ENCODE data around the gene CYB561D1. TPM values are rescaled to one million over a fixed set of nuclear protein-coding genes. Genes with fewer than 3 reads are reported as not detected.
"Not testable (repeated sequence)": the region's sequence is repeated elsewhere in the genome, so short reads cannot be mapped to it uniquely, and the experiment has no call there.

CYB561D1 gene, protein sequence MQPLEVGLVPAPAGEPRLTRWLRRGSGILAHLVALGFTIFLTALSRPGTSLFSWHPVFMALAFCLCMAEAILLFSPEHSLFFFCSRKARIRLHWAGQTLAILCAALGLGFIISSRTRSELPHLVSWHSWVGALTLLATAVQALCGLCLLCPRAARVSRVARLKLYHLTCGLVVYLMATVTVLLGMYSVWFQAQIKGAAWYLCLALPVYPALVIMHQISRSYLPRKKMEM
- 4.9 TPM for total RNA-seq

DNA sequence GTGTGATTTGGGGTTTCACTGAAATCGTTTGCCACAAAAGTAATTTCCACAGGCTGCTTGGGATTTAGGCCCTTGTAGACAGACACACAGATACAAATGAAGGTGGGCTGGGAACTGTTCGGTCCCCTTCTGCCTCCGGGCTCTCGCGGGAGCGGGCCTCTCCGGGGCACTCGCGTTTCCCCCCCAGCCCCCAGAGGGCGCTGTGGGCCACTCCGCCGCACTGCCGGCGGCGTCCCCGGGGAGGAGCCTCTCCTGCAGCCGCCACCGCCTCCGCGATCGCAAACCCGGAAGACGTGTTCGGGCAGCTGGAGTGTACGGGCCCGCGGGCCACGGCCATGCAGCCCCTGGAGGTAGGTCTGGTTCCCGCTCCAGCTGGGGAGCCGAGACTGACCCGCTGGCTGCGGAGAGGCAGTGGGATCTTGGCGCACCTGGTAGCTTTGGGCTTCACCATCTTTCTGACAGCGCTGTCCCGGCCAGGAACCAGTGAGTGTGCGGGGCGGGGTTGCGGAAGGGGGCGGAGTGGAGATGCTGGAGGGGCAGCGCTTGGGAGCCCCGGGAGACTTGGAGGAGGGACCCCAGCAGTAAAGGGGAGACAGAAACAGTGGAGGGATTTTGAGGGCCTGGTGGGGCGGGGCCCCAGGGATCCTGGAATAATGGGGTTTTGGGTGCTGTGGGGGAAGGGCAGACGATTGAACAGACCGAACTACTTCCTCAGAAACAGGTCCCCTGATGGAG is at the start of gene CYB561D1:
Gene CYB561D1 (plus strand): TSS at position 290 of the 735 bp plus-strand sequence. CDS start 46 bp downstream, at position 336.
- FAIRE-seq (no peak), DNase-seq (ENCODE audit: low spot score in 2 of 2) (peak; percentile 81 to 89)

GRCh38 chr1:109444346-109444745 is 49.5 kb upstream of the CYB561D1 start:
- FAIRE-seq, result no peak
- DNase-seq (ENCODE audit: low spot score in 2 of 2), result no peak

DNA sequence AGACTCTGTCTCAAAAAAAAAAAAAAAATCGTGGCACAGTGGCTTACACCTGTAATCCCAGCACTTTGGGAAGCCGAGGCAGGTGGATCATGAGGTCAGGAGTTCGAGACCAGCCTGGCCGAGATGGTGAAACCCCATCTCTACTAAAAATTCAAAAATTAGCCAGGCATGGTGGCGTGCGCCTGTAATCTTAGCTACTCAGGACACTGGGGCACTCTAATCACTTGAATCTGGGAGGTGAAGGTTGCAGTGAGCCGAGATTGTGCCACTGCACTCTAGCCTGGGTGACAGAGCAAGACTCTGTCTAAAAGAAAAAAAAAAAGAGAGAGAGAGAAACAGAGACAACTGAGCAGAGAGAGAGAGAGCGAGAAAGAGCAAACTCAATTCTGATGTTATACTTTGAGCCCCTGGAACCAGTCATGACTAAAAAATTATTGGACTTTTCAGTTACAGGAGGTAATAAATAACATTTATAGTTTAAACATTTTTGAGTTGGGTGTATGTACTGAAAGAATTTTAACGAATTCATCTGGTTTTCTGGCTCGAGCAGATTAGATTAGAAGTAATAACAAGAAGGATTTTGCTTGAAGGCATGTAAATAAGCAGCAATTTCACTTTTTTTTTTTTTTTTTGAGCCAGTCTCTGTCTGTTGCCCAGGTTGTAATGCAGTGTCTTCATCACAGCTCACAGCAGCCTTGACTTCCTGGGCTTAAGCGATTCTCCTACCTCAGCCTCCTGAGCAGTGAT is 47.8 kb upstream of the CYB561D1 start:
- DNase-seq (ENCODE audit: low spot score in 2 of 2), result not testable (repeated sequence)

DNA sequence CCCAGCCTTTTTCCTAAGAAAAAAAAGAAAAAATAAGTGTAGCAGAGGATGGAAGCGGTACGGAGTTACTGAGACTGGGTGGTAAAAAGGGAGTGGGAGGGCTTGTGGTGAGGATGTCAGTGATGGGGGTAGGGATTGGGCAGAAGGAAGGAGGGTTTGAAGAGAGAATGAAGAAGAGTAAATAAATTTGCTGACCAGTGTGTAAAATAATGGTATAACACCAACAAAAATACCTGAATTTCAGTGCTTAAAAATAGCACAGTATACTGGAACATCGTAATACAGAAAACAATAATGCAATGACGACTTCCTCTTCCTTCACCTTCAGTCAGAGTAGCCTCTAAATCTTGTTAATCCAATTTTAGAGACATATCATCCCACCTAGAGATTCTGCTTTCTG is 46.4 kb upstream of the CYB561D1 start:
- FAIRE-seq, result no peak
- DNase-seq (ENCODE audit: low spot score in 2 of 2), result no peak

More for the DNA sequence above, 47.8 kb upstream of the CYB561D1 start:
- FAIRE-seq, result not testable (repeated sequence)

DNA sequence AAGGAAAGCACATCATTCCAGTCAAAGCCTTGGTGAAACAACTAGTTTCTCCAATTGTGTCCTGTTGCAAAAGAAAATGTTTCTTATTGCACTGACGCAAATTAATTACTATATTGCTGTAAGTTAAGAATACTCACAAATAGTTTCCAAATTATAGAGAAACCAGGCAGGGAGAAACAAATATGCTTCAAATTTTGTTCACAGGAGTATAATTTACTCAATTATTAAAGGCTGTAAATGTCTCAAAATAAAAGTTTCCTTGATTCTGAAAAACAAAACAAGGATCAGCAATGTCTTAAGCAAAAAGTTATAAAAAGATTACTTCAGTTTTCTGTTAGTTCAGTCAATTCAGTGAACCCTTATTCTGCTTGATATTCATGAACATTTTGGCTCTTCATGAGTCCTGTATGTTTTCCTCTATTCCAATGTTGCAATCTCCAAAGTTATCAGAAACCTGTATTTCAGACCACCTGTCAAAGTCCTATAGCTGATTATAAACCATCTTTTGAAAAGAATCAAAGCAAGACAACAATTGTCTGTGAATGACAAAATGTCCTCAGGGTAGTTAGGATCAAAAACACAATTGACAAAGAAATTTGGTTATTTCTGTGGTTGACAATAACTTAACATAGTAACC is 39.3 kb upstream of the CYB561D1 start:
- DNase-seq (ENCODE audit: low spot score in 2 of 2) (no peak), FAIRE-seq (no peak)

DNA sequence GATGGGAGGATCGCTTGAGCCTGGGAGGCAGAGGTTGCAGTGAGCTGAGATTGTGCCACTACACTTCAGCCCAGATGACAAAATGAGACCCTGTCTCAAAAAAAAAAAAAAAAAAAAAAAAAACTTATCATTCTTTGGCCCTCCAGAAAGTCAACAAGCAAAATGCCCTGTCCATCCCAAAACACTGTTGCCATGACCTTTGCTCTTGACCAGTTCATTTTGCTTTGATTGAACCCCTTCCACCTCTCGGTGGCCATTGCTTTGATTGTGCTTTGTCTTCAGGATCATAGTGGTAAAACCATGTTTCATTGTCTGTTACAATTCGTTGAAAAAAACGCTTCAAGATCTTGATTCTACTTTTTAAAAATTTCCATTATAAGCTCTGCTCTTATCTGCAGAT is 36.1 kb upstream of the CYB561D1 start:
- FAIRE-seq (no peak), DNase-seq (ENCODE audit: low spot score in 2 of 2) (no peak)

GRCh38 chr1:109466125-109466451 is 27.8 kb upstream of the CYB561D1 start:
- FAIRE-seq, result no peak

DNA sequence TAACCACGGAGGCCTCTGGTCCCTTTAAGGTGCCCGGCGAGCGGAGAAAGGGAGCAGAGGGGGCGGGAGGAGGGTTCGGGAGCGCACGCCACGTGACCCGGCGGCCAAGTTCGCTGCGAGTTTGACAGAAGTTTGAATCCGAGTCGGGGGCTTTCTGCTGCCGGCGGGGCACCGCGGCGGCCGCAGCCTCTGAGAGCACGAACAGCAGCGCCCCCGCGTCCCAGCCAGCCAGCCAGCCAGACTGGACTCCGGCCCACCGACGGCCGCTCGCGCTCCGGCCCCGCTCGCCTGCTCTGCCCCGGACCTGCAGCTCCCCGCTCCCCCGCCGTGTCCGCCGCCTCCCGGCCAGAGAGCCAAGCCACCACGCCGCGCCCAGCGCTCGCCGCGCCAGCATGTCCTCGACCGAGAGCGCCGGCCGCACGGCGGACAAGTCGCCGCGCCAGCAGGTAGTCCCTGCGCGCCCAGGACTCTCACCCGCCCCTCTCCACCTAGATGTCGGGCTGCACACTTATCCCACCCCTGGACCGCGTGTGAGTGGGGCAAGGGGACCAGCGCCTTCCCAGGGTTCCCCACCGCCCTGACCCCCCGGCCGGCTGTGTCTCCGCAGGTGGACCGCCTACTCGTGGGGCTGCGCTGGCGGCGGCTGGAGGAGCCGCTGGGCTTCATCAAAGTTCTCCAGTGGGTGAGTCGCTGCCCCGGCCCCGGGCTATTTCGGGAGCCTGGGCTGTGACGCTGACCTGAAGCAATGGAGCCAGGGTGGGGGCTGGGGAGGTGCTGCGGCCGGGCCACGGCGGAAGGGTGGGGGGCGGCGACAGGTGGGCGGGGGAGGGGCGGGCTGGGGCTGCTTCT is 27.2 kb upstream of the CYB561D1 start, which contains the start of gene SYPL2:
Gene SYPL2 (plus strand): TSS at position 95 of the 849 bp plus-strand sequence. CDS start 298 bp downstream, at position 393.
- FAIRE-seq, result no peak
- DNase-seq (ENCODE audit: low spot score in 2 of 2), result peak; percentile 62 to 69

More at GRCh38 chr1:109466125-109466451, 27.8 kb upstream of the CYB561D1 start:
- DNase-seq (ENCODE audit: low spot score in 2 of 2), result no peak

- no peak for FAIRE-seq
- DNase-seq (ENCODE audit: low spot score in 2 of 2), result no peak
Measured at GRCh38 chr1:109467301-109467777, 26.6 kb upstream of the CYB561D1 start.

DNA sequence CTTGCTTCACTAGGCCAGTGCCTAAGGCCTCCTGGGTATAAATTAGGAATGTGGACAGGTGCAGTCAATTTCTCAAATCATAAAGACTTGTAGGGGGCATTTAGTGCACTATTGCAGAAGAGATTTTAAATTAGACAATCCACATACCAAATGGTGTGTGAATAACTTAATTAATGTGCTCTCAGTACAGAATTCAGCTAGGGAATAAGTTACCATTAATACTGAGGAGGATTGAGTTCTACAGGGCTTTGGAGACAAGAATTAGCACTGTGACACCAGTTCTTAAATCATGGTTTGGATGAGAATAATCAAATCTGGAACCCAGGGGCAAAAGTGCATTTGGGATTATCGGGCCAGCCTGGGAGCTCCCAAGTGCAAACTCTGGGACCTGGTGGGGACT is 25.8 kb upstream of the CYB561D1 start:
- no peak for DNase-seq (ENCODE audit: low spot score in 2 of 2)
- no peak for FAIRE-seq

- no peak for DNase-seq (ENCODE audit: low spot score in 2 of 2)
- FAIRE-seq, result no peak
Measured at GRCh38 chr1:109468903-109469302, 25.0 kb upstream of the CYB561D1 start.

DNA sequence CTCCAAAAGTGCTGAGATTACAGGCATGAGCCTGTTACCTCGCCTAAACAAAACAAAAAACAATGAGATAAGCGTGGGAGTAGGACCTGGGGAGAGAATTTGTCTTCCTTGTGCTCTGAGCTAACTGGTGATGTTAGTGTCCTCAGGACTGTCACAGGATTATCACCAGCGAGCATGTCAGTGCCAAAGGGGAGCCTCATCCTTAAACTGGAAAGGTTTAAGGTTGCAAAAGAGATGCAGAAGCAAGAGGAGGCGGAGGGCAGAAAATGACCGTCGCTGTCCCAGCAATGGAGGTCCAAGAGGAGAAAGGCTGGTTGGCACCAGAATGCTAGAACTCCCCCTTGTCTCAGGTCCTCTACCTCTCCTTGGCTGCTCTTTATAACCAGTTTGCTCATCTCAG is 23.6 kb upstream of the CYB561D1 start:
- DNase-seq (ENCODE audit: low spot score in 2 of 2) (no peak), FAIRE-seq (no peak)

DNA sequence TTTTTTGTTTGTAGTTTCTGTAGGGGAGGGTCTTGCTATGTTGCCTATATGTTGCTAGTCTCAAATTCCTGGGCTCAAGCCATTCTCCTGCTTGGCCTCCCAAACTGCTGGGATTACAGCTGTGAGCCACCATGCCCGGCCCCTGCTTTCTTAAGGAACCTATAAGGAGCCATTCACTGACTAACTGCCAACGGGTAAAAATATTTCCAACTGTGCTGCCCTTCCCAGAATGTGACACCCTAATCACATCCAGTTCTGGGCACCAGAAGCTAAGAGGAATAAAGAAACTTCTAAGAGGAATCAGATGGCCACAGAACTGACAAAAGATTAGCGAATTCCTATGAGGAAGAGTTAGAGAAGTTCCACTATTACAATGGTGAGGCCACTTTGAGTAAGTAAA is 21.1 kb upstream of the CYB561D1 start:
- DNase-seq (ENCODE audit: low spot score in 2 of 2) (no peak), FAIRE-seq (no peak)

DNA sequence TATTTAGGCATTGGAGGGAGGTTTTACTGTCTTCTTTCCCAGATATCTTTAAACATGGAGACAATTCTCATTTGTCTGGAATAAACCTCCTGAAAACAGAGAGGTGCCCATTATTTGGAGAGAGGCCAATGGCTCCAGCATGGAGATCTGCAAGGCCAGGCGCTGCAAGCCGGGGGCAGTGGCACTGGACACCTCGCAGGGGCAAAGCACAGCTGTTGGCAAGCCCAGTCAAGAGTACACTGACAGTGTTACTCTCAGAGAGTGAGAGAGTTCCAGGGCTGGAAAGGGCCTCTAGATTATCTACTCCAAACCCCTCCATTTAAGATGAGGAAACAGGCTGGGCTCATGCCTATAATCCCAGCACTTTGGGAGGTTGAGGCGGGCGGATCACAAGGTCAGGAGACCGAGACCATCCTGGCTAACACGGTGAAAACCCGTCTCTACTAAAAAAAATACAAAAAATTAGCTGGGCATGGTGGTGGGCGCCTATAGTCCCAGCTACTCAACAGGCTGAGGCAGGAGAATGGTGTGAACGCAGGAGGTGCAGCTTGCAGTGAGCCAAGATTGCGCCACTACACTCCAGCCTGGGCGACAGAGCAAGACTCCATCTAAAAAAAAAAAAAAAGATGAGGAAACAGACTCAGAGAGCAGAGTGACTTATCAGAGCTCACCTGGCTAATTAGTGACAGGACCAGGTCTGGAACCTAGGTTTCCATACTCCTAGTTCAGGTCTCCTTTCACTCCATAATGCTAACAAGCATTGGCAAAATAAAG is 20.4 kb upstream of the CYB561D1 start:
- not testable (repeated sequence) for FAIRE-seq; DNase-seq (ENCODE audit: low spot score in 2 of 2)

DNA sequence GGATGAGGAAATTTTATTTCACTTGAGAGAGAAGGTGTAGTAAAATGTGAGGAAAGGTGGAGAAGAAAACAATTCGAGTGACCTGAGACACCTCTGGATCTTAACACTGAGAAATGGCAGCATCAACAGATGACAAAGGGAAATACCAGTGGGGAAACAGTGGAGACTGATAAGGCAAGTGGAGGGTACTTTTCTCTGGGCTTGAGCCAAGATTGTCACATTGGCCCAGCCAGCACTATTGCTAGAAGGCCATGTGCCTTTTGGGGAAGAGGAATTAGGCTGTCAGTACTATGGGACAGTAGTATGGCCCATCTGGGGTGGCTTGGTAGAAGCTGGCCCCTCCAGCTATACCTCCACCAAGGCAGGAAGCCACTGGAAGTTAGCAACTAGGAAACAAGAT is 19.2 kb upstream of the CYB561D1 start:
- peak; percentile 0 to 1 for DNase-seq (ENCODE audit: low spot score in 2 of 2)
- FAIRE-seq, result no peak

DNA sequence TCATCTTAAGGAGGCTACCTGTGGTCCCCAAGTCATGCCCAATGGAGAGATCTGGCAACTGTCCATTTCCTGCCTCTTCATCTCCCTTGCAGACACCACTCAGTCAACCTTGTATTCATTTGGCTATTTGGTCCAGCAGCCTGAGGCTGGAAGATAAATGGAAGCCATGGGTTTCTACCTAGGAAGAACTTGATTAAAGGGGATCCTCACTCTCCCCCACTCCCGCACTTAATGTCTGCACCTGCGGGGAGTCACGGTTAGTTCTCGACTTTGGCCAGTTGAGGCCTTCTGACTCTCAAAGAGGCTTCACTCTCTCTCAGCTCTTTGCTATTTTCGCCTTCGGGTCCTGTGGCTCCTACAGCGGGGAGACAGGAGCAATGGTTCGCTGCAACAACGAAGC is 18.6 kb upstream of the CYB561D1 start:
- no peak for FAIRE-seq
- DNase-seq (ENCODE audit: low spot score in 2 of 2), result peak; percentile 0 to 2

GRCh38 chr1:109476825-109477224 is 17.1 kb upstream of the CYB561D1 start:
- FAIRE-seq, result no peak

GRCh38 chr1:109477821-109478220 is 16.1 kb upstream of the CYB561D1 start:
- DNase-seq (ENCODE audit: low spot score in 2 of 2) (no peak), FAIRE-seq (no peak)

More at GRCh38 chr1:109476825-109477224, 17.1 kb upstream of the CYB561D1 start:
- DNase-seq (ENCODE audit: low spot score in 2 of 2), result no peak

- FAIRE-seq (no peak), DNase-seq (ENCODE audit: low spot score in 2 of 2) (no peak)
Measured at GRCh38 chr1:109478806-109479205, 15.1 kb upstream of the CYB561D1 start.

Data from frontal cortex (tissue), 4 donors.